GM18951 (cell line): Measurements from ENCODE around the gene NSMCE4A.
"Not testable (repeated sequence)": the region's sequence is repeated elsewhere in the genome, so short reads cannot be mapped to it uniquely, and the experiment has no call there.

Source experiments
- POLR2A ChIP-seq: IDR thresholded peaks from 4 replicates; pipeline ENCODE4 v1.6.1; 2011; ENCODE audit warnings: mild to moderate bottlenecking; ENCODE audit not compliant: insufficient read length, insufficient read depth; ENCODE audit errors: extremely low read depth
- in situ Hi-C: fragments of 300-500 bp; cut with MboI; formaldehyde crosslinking; loops from one replicate; pipeline ENCODE4 v1.12.0; 2022; ENCODE audit warnings: low sequenced_read_pairs, mixed read lengths, inconsistent platforms; ENCODE audit not compliant: unreplicated experiment

Gene NSMCE4A

DNA sequence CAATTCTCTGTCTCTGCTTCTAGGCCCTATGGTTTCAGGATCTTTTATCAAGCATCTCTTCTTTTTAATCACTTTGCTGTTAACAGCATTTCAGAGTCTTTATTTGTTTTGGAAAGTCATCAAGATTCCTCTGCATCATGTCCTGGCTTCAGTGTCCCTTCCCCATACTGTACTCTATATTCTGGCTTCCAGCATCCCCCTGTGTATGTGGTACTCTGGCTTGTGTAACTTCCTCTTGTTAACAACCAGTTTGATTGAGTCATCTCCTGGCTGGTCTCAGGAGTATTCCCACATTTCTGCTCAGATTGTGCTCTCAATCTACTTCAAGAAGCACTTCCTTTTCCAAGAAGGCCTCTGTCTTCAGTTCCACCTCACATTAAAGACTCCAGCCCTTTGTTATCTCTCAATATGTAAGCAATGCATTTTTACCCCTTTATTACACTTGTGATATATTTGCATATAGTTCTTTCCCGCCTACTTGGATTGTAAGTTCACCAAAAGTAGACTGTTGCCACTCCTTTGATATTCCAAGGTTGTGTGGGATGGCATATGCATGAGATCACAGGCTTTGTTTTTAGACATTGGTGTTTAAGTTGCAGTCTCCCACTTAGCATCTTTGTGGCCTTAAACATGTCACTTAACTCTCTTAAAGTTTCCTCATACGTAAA is 32.1 kb downstream of the NSMCE4A start:
- in situ Hi-C loops, result no loop called here
- TF ChIP-seq POLR2A, result no peak

DNA sequence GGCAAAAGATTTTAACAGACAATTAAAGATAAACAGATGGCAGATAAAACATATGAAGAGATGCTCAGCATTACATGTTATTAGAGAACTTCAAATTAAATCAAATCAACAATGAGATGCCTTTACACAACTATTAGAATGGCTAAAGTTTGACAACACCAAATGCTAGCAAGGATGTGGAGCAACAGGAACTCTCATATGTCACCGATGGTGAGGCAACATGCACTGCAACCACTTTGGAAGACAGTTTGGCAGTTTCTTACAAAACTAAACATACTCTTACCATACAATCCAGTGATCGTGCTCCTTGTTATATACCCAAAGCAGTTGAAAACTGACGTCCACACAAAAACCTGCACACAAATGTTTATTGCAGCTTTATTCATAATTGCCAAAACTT is 33.5 kb downstream of the NSMCE4A start:
- in situ Hi-C loops, result no loop called here
- TF ChIP-seq POLR2A, result no peak

DNA sequence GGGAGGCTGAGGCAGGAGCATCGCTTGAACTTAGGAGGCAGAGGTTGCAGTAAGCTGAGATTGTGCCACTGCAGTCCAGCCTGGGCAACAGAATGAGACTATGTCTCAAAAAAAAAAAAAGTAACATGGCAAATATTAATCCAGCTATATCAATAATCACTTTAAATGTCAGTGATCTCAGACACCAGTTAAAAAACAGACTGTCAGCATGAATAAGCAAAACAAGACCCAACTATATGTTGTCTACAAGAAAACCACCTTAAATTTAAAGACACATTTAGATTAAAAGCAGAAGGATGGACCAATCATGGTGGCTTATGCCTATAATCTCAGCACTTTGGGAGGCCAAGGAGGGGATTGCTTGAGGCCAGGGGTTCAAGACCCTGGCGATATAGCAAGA is 38.7 kb downstream of the NSMCE4A start:
- in situ Hi-C loops, result no loop called here
- TF ChIP-seq POLR2A, result no peak

DNA sequence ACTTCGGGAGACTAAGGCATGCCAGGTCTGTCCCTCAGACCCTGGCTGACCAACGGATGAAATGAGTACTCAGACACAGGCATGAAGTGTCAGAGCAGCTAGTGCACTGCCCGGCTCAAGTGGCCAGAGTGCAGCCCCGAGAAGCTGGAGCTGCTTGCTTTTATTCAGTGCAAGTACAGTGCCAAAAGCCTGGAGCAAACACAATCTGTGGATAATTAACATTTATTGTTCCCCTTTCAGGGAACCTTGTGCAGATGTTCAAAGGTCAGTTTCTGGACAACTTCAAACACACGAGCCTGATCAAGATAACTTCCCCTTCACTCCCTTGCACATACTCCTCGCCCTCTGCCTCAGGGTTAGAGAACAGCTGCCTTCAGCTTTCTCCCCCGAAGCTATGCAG is 39.3 kb downstream of the NSMCE4A start:
- in situ Hi-C loops, result no loop called here
- no peak for TF ChIP-seq POLR2A

DNA sequence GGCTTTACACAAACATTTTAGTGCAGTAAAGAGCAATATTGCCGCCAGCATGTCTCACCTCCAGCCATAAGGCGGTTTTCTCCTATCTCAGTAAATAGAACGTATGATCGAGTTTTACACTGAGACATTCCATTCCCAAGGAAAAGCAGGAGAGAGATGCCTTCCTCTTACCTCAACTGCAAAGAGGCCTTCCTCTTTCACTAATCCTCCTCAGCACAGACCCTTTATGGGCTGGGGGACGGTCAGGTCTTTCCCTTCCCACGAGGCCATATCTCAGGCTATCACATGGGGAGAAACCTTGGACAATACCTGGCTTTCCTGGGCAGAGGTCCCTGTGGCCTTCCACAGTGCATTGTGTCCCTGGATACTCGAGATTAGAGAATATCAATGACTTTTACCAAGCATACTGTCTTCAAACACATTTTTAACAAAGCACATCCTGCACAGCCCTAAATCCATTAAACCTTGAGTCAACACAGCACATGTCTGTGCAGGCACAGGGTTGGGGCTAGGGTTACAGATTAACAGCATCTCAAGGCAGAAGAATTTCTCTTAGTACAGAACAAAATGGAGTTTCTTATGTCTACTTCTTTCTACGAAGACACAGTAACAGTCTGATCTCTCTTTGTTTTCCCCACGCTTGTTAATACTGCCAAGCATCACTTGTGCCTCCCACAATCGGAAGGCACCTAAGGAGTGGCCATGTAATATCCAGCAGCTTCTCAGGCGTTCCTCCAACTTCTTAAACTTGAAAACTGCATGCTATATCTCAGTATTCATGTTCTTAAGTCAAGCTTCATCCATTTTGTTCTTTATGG is 44.5 kb downstream of the NSMCE4A start:
- in situ Hi-C loops, result not testable (repeated sequence)

DNA sequence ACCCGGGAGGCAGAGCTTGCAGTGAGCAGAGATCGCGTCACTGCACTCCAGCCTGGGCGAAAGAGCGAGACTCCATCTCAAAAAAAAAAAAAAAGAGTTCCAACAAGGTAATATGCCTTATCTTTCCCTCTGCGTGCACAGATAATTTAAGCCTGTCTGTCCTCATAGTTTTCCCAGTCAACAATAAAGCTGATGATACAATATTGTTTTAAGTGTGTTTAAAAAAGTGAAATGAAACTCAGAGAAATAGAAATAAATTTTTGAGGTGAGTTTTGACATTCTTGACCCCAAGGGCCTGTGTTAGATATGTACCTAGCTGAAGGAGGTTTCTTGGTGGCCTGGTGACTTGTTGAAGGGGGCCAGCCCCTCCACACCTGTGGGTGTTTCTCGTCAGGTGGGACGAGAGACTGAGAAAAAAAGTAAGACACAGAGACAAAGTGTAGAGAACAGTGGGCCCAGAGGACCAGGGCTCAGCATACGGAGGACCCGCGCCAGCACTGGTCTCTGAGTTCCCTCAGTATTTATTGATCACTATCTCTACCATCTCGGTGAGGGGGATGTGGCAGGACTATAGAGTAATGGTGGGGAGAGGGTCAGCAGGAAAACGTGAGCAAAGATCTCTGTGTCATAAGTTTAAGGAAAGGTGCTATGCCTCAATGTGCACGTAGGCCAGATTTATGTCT is 45.3 kb downstream of the NSMCE4A start:
- in situ Hi-C loops, result not testable (repeated sequence)

DNA sequence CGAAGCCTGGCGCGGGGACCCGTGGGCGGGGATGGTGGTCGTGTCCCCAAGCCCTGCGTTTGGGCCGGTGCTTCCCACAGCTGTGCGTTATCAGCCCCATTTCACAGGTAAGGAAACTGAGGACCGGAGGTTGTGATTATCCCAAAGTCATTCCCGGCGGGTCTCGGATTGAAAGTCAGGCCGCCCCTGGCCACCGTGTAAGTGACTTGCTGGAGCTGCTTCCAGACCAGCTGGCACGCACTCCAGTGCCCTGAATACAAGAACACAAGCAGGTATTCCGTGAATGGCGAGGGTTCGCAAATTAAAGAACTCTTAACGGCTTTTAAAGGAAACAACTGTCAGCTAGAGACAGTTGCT is 46.5 kb downstream of the NSMCE4A start:
- in situ Hi-C loops, result no loop called here
- no peak for TF ChIP-seq POLR2A

DNA sequence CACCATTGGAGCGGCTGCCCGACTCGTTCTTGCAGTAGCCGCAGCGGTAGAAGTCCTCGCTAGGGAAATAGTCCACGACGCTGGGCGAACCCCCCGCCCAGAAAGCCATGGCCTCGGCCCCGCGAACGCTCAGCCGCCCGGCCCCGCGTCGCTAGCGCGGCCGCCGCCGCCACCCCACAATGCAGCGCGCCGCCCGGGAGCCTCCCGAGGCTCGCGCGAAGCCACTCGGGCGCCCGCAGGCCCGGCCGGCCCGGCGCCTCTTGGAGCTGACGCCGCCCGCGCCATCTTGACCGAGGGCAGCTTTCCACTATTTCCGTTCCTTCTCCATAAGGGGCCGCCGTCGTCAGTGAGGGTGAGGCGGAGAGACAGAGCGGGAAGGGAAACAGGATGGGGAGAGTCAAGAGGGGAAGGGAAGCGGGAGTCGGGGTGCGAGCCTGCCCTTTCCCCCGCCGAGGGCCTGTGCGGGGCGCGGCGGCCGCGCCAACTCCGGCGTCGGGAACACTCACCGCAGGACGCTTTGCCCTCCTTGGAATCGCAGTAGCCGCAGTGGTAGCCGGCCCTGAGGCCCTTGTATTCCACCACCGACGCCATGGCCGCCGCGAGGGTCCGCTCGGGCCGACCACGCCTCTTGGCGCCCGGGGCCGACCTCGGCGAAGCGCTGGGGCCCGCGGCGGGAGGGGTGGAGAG is 47.0 kb downstream of the NSMCE4A start, which contains the start of gene ATE1:
Gene ATE1, minus strand, starts transcription at position 191 of the 687 bp plus-strand sequence. Its CDS starts 82 bp downstream, at position 109.
- TF ChIP-seq POLR2A, result peak; percentile 91

DNA sequence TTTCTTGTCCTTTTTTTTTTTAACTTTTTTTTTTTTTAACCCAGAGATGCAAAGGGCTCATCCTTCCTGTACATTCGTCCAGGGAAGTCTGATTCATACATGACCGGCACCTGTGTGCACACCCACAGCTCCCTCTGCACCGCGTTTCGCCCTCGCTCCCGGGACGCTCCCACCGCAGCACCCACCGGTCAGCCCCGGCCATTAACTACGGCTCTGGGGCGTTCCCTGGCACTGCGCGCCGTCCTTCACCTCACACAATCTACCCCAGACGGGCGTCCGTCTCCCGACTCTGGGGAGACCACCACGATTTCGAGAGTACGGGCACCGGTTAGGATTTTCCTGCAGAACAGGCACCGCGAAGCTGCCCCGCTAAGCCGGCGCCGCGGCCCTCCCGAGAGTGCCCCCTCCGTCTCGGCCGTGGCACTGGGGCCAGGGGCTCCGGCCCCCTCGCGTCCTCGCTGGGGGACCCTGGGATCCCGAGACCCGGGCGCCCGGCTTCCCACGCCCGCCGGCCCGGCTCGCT is 47.6 kb downstream of the NSMCE4A start:
- in situ Hi-C loops, result no loop called here
- TF ChIP-seq POLR2A, result no peak

More for the DNA sequence above, 47.0 kb downstream of the NSMCE4A start, which contains the start of gene ATE1:
- in situ Hi-C loops, result no loop called here

DNA sequence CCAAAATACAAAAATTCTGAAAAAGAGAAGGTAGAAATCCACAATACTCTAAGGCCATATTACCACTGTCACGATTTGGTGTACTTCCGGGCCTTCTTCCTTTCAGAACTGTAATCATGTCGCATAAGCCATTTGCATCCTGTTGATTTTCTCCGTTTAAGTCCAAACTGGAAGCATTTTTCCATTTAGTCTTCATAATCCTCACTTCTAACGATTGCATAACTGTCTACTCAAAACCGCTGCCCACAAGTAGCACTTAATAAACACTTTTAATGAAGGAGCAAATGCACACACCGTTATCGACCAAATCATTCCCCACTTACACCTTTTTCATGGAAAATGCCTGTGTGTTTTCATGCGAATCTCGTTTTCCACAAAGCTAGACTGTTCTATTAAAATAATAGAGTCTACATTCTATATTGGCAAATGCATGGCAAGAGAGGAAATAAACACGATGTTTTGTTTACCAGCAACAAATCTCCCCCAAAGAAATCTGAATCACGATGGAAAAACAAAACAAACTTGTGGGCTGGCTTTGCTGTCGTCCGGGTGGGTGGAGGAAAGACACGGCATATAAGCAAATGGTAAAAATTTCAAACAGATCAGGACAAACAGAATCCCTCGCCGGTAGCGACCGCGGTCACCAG is 48.2 kb downstream of the NSMCE4A start:
- in situ Hi-C loops, result no loop called here

DNA sequence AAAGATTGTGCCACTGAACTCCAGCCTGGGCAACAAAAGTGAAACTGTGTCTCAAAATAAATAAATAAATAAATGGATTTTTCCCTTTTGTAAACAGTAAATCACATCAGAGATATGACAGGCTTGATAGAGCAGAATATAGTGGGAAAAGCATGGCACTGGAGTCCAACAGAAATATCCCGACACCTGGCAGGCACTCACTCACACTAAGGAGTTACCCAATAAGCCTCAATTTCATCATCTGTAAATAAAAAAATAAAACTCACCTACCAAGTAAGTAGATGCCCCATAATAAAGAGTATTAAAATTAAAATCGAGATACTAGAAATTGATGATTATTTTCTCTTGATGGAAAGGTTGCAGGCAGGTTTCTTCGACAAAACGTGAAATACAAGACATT is 48.9 kb downstream of the NSMCE4A start:
- in situ Hi-C loops, result no loop called here
- TF ChIP-seq POLR2A, result no peak

More for the DNA sequence above, 48.2 kb downstream of the NSMCE4A start:
- TF ChIP-seq POLR2A, result no peak

DNA sequence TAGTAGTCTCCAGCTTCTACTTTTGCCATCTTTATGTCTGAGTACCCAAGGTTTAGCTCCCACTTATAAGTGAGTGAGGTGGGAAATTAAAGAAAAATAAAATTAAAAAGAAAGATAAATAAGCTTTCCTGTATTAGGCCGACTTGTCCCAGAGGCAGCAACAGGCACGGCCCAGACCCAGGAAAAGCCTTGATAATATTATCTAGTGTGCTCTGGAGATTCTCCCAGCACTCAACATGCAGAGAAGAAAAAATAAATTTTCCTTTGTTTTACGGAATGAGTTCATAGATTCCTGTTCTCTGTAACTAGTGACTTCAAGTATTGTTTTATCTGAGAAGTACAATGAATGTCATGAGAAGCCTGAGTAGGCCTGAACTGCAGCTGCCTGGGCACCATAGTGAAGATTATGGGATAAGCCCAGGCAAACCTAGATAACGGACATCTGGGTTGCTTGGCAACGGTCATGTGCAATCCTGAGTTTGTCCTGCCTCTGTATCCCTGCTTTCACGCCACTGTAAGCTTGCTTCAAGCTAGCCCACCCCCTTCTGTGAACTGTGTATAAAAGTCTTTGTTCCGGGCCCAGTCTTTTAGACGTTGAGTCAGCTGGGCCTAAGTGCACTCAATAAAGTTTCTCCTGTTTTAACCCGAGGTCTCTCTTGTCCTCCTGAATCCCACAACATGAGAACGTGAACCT is 53.6 kb downstream of the NSMCE4A start:
- no peak for TF ChIP-seq POLR2A
- in situ Hi-C loops, result no loop called here
